CD4-positive, alpha-beta T cell treated with Interleukin-6 at 100 ng/mL for 8 hours (primary cell): ENCODE results near the gene ZDHHC8.

ENCODE experiments used
- DNase-seq: peaks from one replicate; pipeline ENCODE4 v3.0.0-alpha.2; 2020; ENCODE audit warnings: mixed read lengths, low spot score

ZDHHC8 gene

GRCh38 chr22:20096574-20097420 lies 34.8 kb upstream of the ZDHHC8 start:
- DNase-seq: no peak

- DNase-seq: no peak
Observed at GRCh38 chr22:20099099-20099711, 32.4 kb upstream of the ZDHHC8 start.

- DNase-seq: no peak
Observed at GRCh38 chr22:20101638-20102037, 30.0 kb upstream of the ZDHHC8 start.

DNA sequence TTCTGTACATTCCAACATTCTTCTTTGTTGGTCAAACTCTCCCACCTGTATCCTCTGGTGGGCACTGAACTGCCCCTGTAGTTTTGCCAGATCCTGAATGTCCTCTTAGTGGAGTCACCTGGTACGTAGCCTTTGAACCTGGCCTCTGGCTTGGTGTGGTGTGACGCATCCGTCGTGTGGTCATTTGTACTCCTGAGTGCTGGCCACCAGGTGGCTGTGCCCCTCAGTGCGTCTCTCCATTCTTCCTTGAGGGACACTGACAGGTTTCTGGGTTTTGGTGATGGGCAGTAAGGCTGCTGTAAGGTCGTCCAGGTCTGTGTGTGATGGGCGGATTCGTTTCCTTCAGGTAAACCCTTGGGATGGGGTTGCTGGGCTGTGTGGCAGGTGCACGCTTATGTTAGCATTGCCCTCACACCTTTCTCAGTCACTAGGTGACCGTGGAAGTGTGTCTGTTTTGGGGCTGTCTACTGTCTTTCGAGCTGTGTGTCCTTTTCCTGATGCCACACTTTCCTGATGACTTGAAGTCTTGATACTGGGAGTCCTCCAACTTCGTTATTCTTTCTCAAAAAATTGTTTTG lies 29.3 kb upstream of the ZDHHC8 start:
- DNase-seq: no peak

DNA sequence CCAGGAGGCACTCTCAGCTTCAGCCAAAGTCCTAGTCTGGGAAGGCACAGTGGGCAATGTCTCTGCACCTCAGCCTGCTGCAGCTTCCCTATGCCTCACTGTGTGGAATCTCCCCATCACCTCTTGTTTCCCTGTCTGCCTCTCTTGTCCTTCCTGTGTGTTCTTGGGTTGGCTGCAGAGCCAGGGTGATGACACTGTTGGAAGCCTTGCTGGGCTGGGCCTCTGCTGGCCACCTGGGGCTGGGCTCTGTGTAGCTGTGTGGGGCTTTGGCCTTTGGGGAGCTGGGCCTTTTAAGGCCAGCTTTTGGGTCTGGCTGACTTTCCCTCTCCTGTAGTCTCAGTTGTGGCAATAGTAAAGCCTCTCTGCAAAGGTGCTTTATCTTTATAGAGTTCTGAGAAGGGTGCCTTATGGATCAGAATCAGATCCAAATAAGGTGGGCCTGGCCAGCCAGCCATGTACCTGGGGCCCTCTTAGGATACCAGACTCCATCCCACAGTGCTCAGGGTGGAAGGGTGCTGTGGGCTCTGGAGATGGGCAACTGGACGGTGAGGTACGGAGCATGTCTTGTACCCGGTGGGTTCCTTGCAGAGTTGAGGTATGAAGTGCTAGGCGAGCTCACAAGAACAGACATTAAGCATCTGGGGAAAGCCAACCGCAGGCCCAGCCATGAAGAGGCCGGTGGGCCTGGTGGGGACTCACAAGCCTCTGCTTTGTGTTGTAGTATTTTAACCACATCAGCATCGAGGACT lies 26.0 kb upstream of the ZDHHC8 start:
- DNase-seq: no peak

DNA sequence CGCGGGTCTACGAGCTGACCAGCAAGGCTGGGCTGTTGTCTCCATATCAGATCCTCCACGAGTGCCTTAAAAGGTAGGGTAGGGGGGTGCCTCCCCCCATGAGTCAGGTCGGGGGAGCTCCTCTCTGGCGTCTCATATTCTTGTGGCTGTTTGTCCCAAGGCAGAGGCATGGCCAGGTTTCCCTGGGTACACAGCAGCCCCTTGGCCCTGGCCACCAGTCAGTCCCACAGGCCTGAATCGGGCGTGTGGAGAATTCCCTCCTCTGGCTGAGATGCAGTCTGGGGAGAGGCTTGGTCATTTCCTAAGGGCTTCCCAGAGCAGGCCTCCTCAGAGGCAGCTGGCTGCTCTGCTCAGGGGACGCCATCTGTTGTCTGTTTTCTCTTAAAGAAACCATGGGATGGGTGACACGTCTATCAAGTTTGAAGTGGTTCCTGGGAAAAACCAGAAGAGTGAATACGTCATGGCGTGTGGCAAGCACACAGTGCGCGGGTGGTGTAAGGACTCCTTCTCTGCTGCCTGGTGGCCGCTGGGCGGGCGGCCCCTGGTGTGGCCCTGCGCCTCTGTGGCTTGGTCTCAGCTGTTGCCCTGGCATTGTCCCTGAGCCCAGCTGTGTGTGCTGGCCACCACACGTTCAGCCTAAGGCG lies 25.3 kb upstream of the ZDHHC8 start:
- no peak for DNase-seq

GRCh38 chr22:20106849-20107237 lies 24.8 kb upstream of the ZDHHC8 start:
- no peak for DNase-seq

- no peak for DNase-seq
Observed at GRCh38 chr22:20107471-20107901, 24.1 kb upstream of the ZDHHC8 start.

- no peak for DNase-seq
Observed at GRCh38 chr22:20107951-20108756, 23.4 kb upstream of the ZDHHC8 start.

DNA sequence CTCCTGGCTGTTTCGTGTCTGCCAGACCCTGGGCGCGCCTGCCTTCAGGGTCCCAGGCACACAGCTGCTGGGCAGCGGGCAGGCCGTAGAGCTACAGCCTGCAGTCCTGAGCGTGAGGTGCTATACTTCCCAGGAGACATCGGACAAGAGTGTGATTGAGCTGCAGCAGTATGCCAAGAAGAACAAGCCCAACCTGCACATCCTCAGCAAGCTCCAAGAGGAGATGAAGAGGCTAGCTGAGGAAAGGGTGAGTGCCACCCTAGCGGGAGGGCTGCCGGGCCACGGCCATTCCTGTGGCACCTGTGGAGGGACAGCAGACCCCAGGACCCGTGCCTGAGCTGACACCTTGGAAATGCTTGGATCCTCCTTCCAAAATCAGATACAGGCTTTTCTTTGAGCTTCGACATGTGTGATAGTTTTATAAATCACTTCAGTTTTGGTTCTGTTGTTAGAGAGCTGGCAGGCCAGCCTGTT lies 22.8 kb upstream of the ZDHHC8 start:
- DNase-seq: no peak

DNA sequence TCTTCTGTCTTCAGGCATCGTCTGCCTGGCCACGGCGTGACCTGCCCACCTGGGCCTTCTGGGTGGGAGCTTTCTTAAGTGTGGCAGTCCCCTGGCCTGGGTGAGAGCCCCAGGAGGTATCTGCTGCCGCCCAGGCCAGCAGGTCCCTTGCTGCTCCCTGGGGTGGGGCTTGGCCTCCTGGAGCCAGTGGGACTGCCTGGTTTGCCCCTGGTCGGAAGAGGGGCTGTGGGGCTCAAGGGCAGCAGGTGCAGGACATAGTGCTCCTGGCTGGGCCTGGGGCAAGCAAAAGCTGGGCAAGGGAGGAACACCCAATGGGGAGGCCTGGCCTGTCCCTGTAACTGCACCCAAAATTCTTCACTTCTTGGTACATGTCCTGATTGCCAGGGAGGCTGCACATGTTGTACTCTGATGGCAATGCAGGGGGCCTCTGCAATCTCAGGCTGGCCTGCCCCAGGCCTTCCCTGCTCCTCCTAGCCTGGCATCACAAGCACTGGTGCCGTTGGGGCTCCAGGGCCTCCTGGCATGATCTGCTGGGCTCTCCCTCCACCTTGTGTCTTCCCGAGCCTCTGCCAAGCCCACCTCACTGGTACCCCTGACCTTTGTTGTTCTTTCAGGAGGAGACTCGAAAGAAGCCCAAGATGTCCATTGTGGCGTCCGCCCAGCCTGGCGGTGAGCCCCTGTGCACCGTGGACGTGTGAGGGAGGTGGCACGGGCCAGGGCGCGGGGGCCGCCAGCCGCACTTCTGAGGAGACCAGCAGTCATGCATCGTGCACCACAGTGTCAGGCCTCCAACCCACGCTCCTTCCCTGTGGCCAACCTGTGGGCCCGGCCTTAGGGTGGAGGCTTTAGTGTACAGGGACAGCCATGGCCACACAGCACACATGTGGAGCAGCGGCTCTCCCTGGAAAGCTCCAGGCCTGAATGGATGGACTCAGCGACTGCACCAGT lies 21.9 kb upstream of the ZDHHC8 start:
- no peak for DNase-seq

GRCh38 chr22:20110359-20110985 lies 21.1 kb upstream of the ZDHHC8 start:
- DNase-seq: no peak

DNA sequence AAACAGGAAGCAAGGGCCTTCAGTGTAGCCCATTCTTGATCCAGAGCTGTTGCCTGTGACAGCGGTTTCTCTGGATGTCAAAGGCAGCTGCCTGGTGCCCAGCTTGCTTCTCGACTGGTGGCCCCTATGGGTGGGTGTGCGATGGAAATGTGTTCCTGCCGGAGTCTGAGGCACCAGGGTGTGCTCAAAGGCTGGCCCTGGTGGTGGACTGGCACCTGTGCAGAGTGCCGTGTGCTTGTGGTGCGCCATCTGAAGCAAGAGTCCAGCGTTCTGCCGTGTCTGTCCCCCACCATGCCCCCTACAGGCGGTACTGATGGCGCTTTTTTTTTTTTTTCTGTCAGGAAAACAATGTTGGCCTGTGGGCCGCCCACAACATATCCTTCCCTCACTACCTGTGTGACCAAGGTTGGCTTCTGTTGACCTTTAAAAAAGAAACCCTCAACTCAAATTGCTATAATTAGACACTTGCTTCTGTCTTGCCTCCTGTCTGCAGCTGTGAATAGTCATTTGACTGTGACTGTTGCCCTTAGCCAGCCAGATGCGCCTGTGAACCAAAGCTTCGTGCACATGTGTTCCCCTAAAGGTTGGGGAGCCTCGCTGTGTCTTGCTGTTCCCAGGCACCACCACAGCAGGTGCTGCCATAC lies 20.4 kb upstream of the ZDHHC8 start:
- DNase-seq: no peak

DNA sequence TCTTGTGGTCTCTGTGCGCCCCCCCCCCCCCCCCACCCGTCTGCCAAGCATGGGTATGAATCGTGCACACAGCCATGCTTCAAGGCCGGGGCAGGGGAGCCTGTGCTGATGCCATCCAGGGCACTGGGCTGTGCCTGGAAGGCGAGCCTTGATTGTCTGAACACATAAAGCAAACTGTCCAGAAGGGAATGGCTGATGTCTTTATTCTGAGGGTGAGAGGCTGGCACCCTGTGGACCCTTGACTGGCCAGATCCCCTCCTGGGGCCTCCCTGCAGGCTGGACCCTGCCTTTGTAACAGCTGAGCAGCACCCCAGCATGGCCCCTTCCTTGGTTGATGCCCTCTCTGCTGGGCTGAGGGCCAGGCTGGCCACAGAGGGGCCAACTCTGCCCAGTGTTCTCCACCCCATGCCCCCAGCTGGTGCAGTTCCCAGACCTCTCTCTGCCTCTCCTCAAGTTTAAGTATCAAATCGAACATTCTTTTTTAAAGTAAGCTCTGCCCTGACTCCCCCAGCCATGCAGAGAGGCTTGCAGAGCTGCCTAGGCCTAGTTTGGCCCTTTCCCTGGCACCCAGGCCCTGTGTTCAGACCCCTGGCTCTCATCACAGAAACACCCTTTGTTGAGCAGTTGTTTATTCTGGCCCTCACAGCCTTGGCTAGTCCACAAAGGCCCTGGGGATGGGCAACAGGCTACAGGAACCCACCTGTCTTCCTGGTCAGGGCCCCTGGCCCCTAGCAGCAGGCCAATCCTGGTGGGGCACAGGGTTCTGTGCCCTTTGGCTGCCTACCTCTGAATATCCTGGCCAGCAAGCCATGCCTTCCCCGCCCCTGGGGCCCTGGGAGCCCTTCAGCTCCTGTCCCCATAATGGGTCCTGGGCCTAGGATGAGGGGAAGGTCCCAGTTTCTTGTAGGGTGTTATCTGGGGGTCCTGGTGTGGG lies 19.6 kb upstream of the ZDHHC8 start:
- no peak for DNase-seq

GRCh38 chr22:20112623-20113511 lies 18.7 kb upstream of the ZDHHC8 start:
- DNase-seq: no peak

GRCh38 chr22:20113551-20114310 lies 17.9 kb upstream of the ZDHHC8 start:
- no peak for DNase-seq
